Stimulated activated CD8-positive, alpha-beta memory T cell treated with anti-CD3 and anti-CD28 coated beads, Interleukin-2, amount 100 ng/mL, for 1 hour (primary cell): ENCODE data around the gene FMN2.

Experiments
- DNase-seq, 2 donors: peaks; one replicate each; pipeline ENCODE4 v3.0.0-alpha.2; 2020; ENCODE audit warnings: low read depth in 2 of 2

The FMN2 gene

DNA sequence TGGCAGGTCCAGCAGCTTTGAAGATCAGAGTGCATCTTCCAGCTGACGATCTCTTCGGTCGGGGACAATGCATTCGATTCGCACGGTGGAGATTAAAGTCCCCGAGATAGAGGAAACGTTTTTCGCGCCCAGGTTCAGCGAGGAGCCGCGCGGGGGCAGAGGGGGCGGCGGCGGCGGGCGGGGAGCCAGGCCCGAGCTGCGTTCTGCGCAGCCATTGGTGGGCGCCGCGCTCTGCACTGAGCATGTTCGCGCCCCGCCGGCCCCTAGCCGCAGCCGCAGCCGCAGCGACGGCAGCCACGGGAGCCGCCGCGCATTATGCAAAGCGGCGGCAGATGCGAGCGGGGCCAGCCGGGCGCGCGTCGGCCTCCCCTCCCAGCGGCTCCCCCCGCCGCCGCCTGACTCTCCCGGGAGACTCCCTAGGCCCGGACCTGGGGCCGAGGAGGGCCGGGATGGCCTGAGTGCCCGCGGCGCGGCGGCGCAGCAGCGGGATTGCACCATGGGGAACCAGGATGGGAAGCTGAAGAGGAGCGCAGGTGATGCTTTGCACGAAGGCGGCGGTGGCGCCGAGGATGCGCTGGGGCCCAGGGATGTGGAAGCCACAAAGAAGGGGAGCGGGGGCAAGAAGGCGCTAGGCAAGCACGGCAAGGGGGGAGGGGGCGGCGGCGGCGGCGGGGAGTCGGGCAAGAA is at the start of gene FMN2:
TSS of gene FMN2 (plus strand) at position 270 of the 687 bp plus-strand sequence. CDS start at position 497, 227 bp downstream.
- DNase-seq, result no peak

DNA sequence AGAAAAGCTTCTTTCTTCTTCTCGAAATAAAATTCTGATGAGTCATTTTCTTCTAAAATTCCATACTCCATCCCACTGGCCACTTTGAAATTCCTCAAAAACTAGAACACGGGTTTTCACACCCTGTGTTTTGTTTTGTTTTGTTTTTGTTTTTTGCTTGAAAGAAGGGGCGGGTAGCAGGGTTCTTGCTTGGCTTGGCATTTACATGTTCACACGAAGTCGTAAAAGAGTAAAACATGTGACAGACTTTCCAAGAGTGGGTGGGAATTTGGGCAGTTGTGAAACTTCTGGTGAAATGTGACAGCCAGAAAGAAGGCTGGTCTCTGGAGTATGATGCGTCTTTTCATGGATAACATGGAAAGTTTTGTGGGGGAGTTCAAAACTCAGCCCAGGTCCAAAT is 47.1 kb upstream of the FMN2 start:
- DNase-seq, result no peak

DNA sequence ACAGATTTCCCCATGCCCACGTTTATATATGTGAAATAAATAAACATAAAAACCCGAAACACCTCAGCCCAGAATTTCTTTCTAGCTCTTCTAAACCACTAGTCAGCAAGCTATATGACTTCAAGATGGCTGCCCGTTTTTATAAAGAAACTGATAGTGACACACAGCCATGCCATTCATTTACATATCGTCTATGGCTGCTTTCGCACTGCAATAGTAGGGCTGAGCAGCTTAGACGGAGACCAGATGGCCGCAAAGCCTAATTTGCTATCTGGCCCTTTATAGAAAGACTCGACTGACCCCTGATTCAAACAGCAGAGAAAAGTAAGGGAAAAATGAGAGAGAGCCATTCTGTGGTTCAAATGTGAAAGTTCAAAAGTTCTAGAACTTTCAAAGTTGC is 45.7 kb upstream of the FMN2 start:
- no peak for DNase-seq

DNA sequence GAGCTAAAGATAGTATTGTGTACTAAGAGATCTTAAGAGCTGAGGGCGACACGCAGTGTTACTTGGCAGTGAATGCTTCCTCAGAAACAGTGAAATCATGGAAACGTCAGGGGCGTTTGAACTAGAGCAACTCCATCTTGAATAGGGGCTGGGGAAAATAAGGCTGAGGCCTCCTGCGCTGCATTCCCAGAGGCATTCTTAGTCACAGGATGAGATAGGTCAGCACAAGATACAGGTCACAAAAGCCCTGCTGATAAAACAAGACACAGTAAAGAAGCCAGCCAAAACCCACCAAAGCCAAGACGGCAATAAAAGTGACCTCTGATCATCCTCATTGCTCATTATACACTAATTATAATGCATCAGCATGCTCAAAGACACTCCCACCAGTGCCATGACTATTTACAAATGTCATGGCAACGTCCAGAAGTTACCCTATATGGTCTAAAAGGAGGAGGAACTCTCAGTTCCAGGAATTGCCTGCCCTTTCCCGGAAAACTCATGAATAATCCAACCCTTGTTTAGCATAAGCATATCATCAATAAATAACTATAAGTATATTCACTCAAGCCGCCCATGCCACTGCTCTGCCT is 37.5 kb upstream of the FMN2 start:
- no peak for DNase-seq

DNA sequence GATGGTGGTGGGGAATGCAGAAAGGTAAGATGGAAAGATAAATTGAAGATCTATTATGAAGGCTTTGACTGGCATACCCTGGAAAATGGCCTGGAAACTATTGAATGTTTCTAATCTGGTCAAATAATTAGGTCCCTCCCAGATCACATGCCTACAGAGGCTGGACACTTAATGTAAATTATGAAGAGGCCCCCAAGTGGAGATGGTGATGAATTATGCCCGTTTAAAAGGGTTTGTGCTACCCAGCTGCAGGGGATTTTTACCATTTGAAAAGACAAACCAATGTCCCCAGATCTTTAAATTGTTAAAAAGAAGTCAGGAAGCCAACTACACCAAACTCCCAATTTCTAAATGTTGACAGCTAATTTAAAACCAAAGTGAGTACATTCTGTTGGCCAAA is 35.7 kb upstream of the FMN2 start:
- DNase-seq, result no peak

DNA sequence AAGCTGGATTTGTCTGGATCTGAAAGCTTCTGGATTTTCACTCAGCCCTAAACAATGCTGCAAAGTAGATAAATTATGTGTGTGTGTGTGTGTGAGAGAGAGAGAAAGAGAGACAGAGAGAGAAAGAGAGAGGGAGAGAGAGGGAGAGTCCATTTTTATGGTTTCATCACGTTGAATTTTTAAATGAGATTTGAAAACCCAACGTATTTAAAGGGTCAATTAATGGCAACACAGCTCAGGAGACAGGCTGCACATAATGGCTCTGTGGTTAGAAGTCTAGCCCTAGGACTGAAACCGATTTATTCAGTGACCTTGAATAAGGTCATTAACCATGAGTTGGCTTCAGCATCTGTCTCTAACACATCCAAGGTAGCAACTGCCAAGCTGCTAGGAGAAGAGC is 35.3 kb upstream of the FMN2 start:
- no peak for DNase-seq

DNA sequence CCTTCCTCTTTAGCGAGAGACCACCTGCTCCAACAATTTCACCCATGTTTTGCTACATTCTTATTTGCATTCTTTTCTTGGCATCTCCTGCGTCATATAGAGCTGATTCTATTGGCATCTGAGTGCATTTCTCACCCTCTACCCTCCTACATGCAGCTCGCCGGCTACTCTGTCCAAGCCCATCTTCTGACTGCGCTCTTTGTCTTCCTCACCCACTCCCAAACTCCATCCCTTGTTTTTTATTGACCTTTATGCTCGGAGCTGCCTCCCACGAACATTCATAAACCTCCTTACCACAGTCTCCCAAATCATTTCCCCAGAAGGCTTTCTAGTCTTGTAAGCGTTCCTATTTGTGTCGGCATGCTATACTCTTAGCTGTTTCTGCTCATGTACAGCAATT is 33.6 kb upstream of the FMN2 start:
- DNase-seq, result no peak

DNA sequence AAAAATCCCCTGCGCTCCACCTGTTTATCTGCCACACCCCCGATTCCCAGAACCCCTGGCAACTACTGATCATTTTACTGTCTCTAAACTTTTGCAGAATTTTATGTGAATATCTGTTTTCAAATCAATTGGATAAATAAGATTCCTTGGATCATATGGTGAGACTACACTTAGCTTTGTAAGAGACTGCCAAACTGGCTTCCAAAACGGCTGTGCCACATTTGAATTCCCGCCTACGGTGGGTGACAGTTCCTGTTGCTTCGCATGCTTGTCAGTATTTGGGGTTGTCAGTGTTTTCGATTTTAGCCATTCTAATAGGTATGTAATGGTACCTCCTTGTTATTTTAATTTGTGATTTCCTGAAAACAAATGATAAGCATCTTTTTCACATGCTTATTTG is 22.7 kb upstream of the FMN2 start:
- DNase-seq, result no peak

DNA sequence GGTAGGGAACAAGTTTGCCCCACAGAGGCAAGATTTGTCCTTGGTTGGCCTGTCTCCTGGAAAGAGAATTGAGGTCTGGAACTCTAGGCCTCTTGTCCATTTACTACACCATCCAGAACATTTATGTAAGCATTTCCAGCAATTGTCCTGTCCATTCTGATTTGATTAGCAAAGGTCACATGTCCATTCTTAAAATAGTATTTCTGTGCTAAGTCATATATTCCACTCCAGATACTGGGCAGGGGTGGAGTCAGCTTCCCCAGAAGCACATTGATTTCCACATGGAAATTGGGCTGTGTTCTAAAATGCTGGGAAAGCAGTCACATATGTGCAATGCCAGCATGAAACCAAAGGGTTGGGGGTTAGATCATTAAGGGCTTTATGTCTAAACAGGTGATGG is 21.5 kb upstream of the FMN2 start:
- DNase-seq, result no peak

DNA sequence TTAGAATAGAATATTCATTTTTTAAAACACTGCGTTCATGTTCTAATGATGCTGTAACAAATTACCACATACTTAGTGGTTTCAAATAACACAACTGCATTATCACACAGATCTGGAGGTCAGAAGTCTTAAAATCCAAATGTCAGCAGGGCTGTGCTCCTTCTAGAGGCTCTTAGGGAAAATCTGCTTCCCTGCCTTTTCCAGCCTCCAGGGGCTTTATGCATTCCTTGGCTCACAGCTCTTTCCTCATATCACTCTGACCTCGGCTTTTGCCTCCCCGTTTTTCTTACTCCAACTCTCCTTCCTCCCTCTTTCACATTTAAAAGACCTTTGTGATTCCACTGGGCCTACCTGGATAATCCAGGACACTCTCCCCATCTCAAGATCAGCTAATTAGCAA is 18.6 kb upstream of the FMN2 start:
- no peak for DNase-seq

DNA sequence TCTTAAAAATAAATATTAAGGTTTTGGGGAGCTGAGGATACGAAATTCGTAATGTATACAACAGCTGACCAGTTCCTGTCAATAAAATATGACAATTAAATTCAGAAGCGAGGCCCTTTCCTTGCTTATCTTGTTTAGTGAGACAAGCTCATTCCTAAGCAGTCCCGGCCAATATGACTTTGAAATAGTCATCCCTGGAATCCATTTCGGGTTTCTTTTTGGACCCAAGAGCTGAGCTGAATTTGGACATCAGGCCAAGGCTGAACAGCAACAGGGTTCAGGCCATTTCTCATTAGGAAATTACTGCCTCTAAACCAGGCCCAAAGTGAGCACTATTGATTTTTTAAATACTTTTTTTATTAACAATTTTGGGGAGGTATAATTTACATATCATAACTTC is 17.3 kb upstream of the FMN2 start:
- no peak for DNase-seq

DNA sequence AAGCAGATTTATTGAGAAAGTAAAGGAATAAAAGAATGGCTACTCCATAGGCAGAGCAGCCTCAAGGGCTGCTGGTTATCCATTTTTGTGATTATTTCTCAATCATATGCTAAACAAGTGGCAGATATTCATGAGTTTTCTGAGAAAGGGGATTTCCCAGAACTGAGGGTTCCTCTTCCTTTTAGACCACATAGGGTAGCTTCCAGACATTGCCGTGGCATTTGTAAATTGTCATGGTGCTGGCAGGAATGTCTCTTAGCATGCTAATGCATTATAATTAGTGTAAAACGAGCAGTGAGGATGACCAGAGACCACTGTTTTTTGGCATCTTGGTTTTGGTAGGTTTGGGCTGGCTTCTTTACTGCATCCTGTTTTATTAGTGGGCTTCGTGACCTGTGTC is 16.8 kb upstream of the FMN2 start:
- DNase-seq, result no peak

DNA sequence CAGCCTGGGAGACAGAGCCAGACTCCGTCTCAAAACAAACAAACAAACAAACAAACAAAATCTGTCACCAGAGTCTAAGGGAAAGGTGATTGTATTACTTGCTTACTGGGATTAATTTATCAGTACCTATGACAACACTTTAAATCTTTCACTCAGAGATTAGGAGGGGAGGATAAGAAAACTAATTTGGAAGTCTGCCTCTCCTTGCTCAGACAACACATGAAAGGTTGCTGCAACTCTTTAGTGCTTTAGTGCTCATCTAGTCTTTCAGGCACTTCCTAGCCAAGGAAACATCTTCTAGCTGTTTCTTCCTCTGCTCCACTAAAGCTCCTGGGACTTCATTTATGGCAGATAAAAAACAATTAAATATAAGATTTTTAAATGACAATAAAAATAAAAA is 7.3 kb upstream of the FMN2 start:
- DNase-seq, result no peak

DNA sequence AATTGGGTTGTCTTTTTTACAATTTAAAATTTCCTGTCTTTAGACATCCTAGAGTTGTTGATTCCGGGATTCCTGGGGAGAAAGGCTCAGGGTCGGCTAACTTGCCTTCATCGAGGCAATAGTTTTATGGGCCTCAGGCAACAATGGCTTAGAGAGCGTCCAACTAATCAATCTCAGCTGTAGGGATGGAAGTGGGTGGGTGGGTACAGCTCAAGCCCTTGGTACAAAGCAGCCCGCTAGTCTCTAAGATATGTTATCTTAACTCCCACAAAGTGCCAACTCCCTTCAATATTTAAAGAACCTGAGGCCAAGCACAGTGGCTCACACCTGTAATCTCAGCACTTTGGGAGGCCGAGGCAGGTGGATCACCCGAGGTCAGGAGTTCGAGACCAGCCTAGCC is 6.9 kb upstream of the FMN2 start:
- DNase-seq, result no peak

DNA sequence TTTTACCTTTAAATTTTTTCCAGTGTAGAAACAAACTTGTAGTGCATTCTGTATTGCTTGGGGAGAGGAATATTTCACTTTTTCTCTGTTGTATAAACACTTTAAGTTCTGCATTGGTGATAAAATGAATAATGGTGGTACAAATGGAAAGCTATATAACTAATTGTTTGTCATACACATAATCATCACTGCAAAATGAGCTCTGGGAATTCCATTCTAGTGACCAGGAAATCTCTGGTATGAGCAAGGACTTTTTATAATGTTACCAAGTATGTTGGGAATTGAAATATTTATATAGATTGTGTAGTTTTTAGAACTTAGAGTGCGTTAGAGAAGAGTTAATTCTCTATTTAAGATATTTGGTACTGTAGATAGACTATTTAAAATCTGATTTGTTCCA is 5.0 kb upstream of the FMN2 start:
- no peak for DNase-seq

DNA sequence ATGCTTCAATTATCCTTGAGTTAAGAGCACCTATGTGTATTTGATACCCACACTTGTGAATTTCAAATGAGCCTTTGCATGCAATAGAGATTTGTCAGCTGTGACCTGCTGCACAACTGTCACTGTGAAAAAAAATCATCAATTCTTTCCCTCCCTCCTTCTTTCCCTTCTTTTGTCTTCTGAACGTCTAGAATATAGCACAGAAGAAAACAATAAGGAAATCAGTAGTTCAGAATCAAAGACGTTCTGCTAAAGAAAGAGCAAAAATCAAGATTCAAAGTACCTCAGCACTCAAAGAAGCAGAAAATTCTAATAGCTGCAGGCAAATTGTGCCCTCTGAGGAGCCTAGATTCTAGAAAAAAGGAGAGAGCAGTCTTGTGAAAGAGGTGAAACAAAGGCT is 1.7 kb upstream of the FMN2 start:
- no peak for DNase-seq

DNA sequence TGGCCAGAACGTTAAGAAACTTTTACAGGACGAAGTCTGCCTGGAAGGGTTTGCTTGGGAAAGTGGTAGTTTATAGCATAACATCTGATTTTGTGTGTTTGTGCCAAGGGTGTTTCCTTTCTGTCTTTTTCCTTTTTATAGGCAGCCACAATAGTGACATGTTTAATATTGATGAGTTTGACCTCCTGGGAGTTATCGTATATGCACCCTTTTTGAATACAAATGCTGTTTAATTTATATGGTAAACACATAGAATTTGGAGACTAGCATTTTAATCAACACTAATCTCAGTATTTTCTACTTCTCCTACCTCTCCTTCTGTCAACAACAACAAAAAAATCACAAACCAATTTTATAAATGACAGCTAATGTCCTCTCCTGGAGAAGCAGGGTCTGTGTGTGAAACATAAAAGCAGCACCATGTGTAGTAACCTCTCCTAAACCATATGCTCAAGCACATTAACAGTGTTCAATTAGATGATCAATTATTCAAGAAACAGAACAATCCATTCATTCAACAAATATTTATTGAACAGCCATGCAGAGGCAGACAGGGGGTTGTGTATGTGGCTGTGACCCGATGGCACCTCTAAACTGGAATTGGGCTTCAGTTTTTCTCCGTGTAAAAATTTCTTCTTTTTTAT is 604 bp upstream of the FMN2 start:
- DNase-seq, result no peak

DNA sequence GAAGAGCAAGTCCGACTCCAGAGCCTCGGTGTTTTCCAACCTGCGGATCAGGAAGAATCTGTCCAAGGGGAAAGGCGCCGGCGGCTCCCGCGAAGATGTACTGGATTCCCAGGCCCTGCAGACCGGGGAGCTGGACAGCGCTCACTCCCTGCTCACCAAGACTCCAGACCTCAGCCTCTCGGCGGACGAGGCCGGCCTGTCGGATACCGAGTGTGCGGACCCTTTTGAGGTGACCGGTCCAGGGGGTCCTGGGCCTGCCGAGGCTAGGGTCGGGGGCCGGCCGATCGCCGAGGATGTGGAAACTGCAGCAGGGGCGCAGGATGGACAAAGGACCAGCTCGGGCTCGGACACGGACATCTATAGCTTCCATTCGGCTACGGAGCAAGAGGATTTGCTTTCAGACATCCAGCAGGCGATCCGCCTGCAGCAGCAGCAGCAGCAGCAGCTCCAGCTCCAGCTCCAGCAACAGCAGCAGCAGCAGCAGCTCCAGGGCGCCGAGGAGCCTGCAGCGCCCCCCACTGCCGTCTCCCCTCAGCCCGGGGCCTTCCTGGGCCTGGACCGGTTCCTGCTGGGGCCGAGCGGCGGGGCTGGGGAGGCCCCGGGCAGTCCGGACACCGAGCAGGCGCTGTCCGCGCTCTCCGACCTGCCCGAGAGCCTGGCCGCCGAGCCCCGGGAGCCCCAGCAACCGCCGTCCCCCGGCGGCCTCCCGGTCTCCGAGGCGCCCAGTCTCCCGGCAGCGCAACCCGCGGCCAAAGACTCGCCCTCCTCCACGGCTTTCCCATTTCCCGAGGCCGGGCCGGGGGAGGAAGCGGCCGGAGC is 827 bp downstream of the FMN2 start:
- no peak for DNase-seq

DNA sequence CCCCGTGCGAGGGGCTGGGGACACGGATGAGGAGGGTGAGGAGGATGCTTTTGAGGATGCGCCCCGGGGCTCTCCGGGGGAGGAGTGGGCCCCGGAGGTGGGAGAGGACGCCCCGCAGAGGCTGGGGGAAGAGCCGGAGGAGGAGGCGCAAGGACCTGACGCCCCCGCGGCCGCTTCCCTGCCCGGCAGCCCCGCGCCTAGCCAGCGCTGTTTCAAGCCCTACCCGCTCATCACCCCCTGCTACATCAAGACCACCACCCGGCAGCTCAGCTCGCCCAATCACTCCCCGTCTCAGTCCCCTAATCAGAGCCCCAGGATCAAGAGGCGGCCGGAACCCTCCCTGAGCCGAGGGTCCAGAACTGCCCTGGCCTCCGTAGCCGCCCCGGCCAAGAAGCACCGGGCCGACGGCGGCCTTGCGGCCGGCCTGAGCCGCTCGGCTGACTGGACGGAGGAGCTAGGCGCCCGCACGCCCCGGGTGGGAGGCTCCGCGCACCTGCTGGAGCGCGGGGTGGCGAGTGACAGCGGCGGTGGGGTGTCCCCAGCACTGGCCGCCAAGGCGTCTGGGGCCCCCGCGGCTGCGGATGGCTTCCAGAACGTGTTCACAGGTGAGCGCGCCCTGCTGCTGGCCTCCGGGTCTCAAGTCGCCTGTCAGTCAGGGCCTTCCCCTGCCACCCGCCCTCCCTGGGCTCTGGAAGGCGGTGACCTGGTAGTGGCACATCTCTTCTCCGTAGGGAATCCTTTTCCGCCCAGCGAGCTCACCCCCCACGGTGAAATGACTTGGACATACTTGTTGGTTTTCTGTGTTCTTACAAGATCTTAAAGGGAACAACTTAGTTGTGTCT is 1.7 kb downstream of the FMN2 start:
- DNase-seq, result no peak

DNA sequence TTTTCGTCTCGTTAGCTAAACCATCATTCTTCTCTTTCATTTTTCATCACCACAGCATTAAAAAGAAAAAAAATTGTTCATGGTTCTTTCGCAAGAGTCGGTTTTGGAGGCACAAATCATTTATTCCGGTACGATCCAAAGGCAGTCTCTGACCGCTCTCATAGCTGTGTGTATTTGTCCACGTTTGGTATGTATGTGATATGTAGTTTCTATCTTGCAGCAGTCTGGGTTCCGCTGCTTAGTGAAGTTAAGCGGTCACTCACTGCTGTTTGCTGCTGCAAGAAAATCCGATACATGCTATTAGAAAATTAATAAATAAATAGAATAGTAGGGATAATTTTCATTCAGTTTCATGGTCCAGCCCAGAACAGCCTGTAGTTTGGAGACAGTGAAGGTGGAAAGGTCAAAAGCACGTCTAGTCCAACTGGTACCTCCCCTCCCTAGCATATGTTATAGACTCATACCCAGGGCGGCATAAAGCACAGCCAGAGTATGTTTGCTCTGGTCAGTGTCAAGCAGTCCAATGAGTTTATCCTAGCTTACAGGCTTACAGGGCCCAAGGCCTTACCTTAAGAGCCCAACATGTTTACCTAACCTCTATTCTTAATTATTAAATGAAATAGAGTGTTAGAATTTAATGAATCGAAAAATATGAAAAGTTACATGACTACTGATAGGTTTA is 2.5 kb downstream of the FMN2 start:
- DNase-seq, result no peak

DNA sequence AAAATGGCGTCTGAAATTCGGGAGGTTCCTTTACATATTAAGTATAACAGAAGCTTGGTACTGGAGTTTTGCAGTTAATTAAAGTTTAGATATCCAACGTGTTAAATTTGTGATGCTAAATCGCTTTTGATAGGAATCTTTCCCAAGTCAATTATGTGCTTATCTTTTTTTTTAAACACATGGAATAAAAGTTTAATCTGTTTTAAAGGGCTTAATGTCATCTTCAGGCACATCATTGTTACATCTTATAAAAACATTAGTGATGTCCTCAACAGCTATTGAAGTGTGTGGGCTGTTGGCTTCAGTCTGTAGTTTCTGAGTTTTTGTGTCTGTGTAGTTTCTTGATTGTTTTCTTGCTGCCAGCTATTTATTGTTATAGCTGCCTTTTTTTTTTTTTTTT is 5.3 kb downstream of the FMN2 start:
- no peak for DNase-seq
